OCI-LY3 (cell line): ENCODE results near the gene TMEM51.

Source experiments
- CTCF ChIP-seq: fragments of 200-600, 300-600 bp; sonication (generic); IDR thresholded peaks from 2 replicates; pipeline ENCODE4 v1.5.1; 2014; ENCODE audit warnings: antibody characterized with exemption, low read length, low read depth
- EZH2phosphoT487 ChIP-seq: fragments of 200-600 bp; shearing (Covaris generic); IDR thresholded peaks from 2 replicates; pipeline ENCODE4 v1.6.1; 2018; ENCODE audit warnings: antibody characterized with exemption, mixed run types, low read depth

- TF ChIP-seq EZH2phosphoT487 (no peak), CTCF (no peak)
Measured at GRCh38 chr1:15159166-15159555, 5.6 kb downstream of the TMEM51 start.
